GM12874 (cell line): ENCODE measurements around the gene OR2Z1.

ENCODE experiments used
- TF ChIP-seq, protein P1 (sequence below): IDR thresholded peaks from 2 replicates; pipeline ENCODE4 v1.5.1; 2011; ENCODE audit warnings: low read depth, mild to moderate bottlenecking, control low read depth, low read length, moderate library complexity; ENCODE audit not compliant: insufficient read depth

The OR2Z1 gene

DNA sequence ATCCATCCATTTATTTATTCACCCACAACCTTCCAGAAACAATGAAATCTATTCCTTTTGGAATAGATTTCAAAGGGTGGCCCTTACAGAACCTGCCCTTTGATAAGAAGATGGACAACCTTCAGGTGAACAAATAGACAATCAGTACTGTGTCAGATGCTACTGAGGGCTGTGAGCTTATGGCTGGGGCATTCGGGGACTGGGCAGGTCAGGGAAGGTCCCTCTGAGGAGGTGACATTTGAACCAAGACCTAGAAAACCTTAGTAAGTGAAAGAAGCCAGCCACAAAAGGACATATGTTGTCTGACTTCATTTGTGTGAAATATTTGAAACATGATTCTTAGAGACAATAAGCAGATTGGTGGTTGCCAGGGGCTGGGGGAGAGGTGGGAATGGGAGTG is 38.5 kb upstream of the OR2Z1 start:
- TF ChIP-seq, protein P1, sequence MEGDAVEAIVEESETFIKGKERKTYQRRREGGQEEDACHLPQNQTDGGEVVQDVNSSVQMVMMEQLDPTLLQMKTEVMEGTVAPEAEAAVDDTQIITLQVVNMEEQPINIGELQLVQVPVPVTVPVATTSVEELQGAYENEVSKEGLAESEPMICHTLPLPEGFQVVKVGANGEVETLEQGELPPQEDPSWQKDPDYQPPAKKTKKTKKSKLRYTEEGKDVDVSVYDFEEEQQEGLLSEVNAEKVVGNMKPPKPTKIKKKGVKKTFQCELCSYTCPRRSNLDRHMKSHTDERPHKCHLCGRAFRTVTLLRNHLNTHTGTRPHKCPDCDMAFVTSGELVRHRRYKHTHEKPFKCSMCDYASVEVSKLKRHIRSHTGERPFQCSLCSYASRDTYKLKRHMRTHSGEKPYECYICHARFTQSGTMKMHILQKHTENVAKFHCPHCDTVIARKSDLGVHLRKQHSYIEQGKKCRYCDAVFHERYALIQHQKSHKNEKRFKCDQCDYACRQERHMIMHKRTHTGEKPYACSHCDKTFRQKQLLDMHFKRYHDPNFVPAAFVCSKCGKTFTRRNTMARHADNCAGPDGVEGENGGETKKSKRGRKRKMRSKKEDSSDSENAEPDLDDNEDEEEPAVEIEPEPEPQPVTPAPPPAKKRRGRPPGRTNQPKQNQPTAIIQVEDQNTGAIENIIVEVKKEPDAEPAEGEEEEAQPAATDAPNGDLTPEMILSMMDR: no peak

DNA sequence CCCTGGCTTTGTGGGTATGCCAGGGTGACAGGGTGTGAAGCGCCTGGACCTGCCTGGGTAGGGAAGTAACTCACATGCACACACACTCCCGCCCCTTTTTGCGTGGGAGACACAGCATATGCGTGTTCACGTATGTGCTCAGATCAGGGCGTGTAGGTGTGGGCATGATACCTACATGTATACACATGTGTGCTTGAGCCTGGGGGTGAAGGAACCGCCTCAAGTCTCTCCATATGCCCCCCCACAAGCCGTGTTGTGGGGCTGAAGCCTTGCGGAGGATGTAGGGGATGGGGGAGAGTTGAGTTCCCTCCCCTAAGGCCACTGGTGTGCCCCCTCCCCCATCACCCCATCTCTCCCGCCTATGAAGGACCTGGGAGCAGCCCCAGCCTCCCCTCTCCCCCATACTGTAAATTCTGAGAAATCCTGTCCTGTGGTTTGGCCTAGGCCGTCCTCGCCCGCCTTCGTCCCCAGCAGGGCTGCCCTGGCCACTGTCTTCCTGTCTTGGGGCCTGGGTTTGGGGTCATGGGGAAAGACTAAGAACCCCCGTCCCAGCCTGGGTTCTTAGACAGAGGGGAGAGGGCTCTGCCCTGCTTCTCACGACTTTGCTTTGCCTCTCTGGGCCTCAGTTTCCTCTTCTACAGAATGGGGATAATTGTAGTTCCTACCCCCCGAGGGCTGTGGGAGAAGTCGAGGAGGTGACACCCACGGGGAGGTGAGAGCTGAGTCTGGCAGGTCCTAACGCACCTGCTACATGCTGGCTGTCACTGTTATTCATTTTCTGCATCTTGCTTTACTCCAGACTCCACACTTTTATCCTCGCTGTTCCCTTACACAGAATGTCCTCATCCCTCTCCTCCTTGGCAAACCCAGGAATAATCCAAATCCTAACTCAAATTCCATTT is 37.2 kb upstream of the OR2Z1 start:
- TF ChIP-seq, protein P1: no peak

DNA sequence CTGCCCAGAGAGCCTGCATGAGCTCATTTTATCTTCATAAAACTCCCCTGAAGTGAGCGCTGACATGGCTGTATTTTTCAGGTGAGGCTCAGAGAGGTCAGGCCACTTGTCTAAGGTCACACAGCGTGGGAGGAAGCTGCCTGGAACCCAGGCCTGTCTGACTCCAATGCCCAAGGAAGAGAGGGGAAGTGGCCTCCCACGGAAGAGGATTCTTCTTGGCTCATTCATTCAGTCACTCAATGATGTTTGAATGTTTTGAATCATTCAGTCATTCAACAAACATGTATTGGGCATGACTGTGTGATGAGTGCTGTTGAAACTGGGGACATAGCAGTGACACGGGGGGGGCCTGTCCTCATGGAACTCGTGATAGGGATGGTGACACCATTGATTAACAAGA is 34.9 kb upstream of the OR2Z1 start:
- TF ChIP-seq, protein P1: no peak

DNA sequence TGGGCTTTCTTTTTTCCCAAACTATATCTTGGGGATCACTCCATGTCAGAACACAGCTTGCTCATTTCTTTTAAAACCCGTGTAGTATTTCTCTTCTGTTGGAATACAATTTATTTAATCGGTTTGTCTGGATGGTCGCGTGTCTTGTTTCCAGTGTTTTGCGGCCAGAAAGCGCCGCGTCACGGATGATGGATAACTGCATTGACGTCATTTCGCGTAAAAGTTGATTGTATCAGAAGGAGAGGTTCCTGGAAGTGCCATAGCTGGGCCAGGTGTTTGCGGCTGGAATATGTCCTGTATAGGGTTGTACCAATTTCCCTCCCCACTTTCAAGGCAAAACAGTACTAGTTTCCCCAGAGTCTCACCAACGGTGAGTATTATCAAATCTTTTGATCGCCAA is 32.5 kb upstream of the OR2Z1 start:
- TF ChIP-seq, protein P1: no peak

DNA sequence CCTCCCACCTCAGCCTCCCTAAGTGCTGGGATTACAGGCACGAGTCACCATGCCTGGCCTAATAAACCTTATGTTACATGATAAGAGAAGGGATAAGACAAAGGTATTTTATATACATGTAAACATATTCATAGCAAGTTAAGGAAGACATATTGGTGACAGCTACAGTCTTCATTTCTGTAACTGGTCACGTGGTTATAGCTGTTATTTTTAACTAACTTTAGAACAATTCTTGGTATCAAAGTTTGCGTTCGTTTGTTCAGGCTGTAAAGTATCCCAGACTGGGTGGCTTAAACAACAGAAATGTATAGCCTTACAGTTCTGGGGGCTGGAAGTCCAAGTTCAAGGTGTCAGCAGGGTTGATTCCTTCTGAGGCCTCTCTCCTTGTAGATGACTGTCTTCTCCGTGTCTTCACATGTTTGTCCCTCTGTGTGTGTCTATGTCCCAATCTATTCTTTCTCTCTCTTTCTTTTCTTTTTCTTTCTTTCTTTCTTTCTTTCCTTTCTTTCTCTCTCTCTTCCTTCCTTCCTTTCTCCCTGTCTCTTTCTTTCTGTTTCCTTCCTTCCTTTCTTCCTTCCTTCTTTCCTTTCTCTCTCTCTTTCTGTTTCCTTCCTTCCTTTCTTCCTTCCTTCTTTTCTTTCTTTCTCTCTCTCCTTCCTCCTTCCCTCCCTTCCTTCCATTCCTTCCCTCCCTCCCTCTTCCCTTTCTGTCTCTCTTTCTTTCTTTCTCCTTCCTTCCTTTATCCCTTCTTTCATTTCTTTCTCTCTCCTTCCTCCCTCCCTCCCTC is 30.5 kb upstream of the OR2Z1 start:
- TF ChIP-seq, protein P1: no peak

DNA sequence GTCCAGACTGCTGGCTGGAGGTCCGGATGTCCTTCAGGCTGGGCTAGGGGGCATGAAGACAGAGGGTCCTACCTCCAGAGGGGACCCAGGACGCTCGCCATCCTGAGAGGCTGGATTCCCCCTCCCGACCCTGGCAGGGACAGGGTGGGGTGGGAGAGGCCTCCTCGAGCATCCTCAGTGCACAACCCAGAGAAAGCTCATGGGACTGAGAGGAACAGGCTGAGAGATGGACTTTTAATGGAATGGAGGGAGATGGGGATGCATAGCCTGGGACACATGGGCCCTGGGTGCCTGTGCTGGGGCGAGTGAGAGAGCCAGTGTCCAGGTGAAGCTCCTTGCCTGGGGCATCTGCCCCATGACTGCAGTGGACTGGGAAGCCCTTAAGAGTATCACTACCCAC is 25.9 kb upstream of the OR2Z1 start:
- TF ChIP-seq, protein P1: no peak

DNA sequence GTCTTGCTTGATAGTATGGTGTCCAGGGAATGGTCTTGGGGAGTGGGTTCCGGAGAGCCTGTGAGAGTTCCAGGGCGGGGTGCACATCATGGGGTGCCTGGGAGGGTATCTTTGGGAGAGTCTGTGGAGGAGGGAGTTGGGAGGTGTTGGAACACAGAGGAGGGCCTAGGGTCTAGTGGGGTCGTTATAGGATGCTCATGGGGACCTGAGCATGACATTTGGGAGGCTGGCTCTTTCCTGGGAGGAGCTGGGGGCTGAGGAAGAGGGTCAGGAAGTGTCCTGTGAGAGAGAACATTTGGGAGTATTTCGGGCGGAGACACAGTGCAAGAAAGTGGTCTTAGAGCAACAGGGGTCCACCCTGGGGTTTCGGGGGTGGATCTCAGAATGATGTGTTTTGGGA is 25.5 kb upstream of the OR2Z1 start:
- TF ChIP-seq, protein P1: no peak
